ENCODE measurements around the gene SGK1. TPM values are rescaled to one million over a fixed set of nuclear protein-coding genes. Genes with fewer than 3 reads are reported as not detected.

The SGK1 gene
- total and polyA plus RNA-seq, 7 donors = 17.2 to 352 (median 35.2) TPM

- no peak overlapping the region for H3K4me3 ChIP-seq
- no peaks in the 10 kb centered on the region for H3K4me1 ChIP-seq
- intact Hi-C loops (cut with DNase I) = no loop called here
- H3K27ac ChIP-seq = no peak overlapping the region
- no peaks in the 10 kb centered on the region for H3K9me3 ChIP-seq
- no peak for DNase-seq
- WGBS, 2 donors = 90 to 91% methylated on average over 6 of the region's 6 CpGs
- H3K27me3 ChIP-seq = no peaks in the 10 kb centered on the region
- no peak for TF ChIP-seq CTCF (IDR thresholded peaks at IDR 0.05)
- no peak for TF ChIP-seq POLR2AphosphoS5 (IDR thresholded peaks at IDR 0.05)
- no peaks in the 10 kb centered on the region for H3K36me3 ChIP-seq
Measured at GRCh38 chr6:134343066-134343465, 25.2 kb upstream of the SGK1 start.

GRCh38 chr6:134341999-134342567, 24.2 kb upstream of the SGK1 start:
- no peak for DNase-seq
- Histone ChIP-seq H3K27me3 (no peaks in the 10 kb centered on the region), H3K4me1 (no peaks in the 10 kb centered on the region), H3K27ac (no peak overlapping the region), H3K36me3 (no peaks in the 10 kb centered on the region), H3K9me3 (no peaks in the 10 kb centered on the region), H3K4me3 (no peak overlapping the region)
- TF ChIP-seq EP300 (IDR thresholded peaks at IDR 0.05) (no peak), POLR2AphosphoS5 (IDR thresholded peaks at IDR 0.05) (no peak), CTCF (IDR thresholded peaks at IDR 0.05) (no peak), POLR2A (IDR thresholded peaks at IDR 0.05) (no peak)
- intact Hi-C loops (cut with DNase I) = no loop called here
- 86 to 88% methylated on average over 10 of the region's 10 CpGs for WGBS, 2 donors

GRCh38 chr6:134340179-134340975, 22.5 kb upstream of the SGK1 start:
- TF ChIP-seq CTCF (IDR thresholded peaks at IDR 0.05) = no peak
- no peak for TF ChIP-seq EP300 (IDR thresholded peaks at IDR 0.05)
- no peak for TF ChIP-seq POLR2AphosphoS5 (IDR thresholded peaks at IDR 0.05)
- no peak for TF ChIP-seq POLR2A (IDR thresholded peaks at IDR 0.05)
- intact Hi-C loops (cut with DNase I) = no loop called here
- H3K4me3 ChIP-seq = no peak overlapping the region
- H3K9me3 ChIP-seq = no peaks in the 10 kb centered on the region
- no peak overlapping the region for H3K27ac ChIP-seq
- 82 to 92% methylated on average over 6 of the region's 6 CpGs for WGBS, 2 donors
- H3K4me1 ChIP-seq = no peaks in the 10 kb centered on the region
- no peak for DNase-seq
- no peaks in the 10 kb centered on the region for H3K27me3 ChIP-seq
- no peaks in the 10 kb centered on the region for H3K36me3 ChIP-seq

GRCh38 chr6:134339216-134339615, 21.3 kb upstream of the SGK1 start:
- Histone ChIP-seq H3K4me3 (no peak overlapping the region), H3K27me3 (no peaks in the 10 kb centered on the region), H3K27ac (no peak overlapping the region), H3K36me3 (no peaks in the 10 kb centered on the region), H3K9me3 (no peaks in the 10 kb centered on the region), H3K4me1 (no peaks in the 10 kb centered on the region)
- intact Hi-C loops (cut with DNase I) = no loop called here
- no peak for DNase-seq
- TF ChIP-seq EP300 (IDR thresholded peaks at IDR 0.05) (no peak), POLR2AphosphoS5 (IDR thresholded peaks at IDR 0.05) (no peak), POLR2A (IDR thresholded peaks at IDR 0.05) (no peak), CTCF (IDR thresholded peaks at IDR 0.05) (no peak)

Data from sigmoid colon (tissue), 7 donors.